Fibroblast of skin of back (primary cell): ENCODE measurements around the gene ITGA3.
A peak's percentile ranks its signal among the peaks of the same experiment; 100 is the strongest.

Source experiments
- DNase-seq: peaks from one replicate; pipeline ENCODE4 v3.0.0-alpha.2; 2013

Gene ITGA3

DNA sequence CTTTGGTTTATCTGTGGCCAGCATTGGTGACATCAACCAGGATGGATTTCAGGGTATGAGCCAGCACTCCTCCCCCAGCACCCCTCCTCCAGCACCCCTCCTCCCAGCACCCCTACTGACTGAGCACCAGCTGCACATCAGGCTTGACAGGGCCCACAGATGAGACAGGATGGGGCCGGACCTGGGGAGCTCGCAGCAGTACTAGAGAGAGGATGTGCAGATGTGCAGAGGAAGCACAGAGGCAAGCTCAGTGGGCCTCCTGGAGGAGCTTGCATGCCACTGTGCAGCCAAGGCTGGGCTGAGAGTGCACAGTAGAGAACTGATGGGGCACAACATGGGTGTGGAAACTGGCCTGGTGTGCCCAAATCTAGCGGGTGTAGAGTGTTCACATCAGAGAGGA lies 16.2 kb downstream of the ITGA3 start:
- no peak for DNase-seq

GRCh38 chr17:50072925-50073324 lies 17.0 kb downstream of the ITGA3 start:
- no peak for DNase-seq

- DNase-seq, result no peak
Measured at GRCh38 chr17:50074227-50074626, 18.3 kb downstream of the ITGA3 start.

- no peak for DNase-seq
Measured at GRCh38 chr17:50075446-50076032, 19.6 kb downstream of the ITGA3 start.

DNA sequence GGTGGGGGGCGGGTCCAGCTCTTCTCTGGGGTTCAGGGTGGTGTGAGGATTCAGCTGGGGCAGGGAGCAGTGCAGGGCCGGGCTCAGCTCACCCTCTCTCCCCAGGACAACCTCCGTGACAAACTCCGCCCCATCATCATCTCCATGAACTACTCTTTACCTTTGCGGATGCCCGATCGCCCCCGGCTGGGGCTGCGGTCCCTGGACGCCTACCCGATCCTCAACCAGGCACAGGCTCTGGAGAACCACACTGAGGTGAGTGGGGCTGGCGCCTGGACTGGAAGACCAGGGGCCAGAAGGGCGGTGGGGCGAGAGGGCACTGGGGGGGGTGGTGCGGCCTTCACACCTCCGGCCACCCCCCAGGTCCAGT lies 20.3 kb downstream of the ITGA3 start:
- no peak for DNase-seq

- DNase-seq, result no peak
Measured at GRCh38 chr17:50076591-50077235, 20.8 kb downstream of the ITGA3 start.

DNA sequence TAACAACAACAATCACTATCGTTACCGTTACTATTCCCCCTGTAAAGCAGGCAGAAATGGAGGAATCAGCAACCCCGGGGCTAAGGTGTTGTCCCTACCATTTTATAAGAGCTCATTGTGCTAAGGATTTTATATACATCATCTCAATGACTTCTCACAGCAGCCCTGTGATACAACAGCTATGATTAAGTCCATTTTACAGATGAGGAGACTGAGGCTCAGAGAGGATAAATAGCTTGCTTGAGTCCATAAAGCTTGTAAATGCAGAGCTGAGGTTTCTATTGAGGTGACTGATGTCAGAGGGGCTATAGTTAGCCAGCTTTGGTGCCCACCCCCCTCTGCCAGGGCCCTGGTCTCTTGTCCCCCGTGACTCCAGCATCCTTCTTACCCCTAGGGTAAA lies 22.5 kb downstream of the ITGA3 start:
- no peak for DNase-seq

- peak; percentile 46 for DNase-seq
Measured at GRCh38 chr17:50079334-50080095, 23.6 kb downstream of the ITGA3 start.

DNA sequence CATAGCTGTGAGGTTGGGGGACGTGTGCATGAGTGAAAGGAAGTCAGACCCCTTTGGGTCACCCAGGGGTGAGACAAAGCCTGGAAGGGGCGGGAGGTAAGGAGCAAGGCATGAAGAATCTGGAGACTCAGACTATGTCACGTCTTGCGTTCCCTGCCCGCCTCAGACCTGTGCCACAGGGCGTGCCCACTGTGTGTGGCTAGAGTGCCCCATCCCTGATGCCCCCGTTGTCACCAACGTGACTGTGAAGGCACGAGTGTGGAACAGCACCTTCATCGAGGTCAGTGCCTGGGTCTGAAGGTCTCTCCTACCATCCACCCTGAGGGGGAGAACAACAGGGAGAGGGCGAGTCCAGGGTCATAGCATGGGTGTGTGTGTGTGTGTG lies 24.2 kb downstream of the ITGA3 start:
- DNase-seq, result no peak

DNA sequence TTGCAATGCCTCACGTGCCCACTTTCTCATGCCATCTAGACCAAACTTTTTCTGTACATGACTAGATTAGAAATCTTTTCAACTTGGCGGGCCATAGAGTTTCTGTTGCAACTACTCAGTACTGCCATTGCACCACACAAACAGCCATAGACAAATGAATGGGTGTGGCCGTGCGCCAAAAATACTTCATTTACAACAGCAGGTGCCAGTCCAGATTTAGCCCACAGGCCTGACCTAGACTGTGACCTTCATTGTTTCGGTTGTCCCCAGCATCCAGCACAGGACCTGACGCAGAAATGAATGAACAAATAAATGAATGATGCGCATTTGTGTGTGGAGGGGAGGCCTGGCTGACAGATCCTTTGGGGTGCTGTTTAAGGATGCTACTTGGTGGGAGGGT lies 24.9 kb downstream of the ITGA3 start:
- no peak for DNase-seq

GRCh38 chr17:50081757-50082156 lies 25.8 kb downstream of the ITGA3 start:
- no peak for DNase-seq

- peak; percentile 71 for DNase-seq
Measured at GRCh38 chr17:50087246-50087911, 31.5 kb downstream of the ITGA3 start.

- no peak for DNase-seq
Measured at GRCh38 chr17:50087912-50088405, 32.0 kb downstream of the ITGA3 start.

DNA sequence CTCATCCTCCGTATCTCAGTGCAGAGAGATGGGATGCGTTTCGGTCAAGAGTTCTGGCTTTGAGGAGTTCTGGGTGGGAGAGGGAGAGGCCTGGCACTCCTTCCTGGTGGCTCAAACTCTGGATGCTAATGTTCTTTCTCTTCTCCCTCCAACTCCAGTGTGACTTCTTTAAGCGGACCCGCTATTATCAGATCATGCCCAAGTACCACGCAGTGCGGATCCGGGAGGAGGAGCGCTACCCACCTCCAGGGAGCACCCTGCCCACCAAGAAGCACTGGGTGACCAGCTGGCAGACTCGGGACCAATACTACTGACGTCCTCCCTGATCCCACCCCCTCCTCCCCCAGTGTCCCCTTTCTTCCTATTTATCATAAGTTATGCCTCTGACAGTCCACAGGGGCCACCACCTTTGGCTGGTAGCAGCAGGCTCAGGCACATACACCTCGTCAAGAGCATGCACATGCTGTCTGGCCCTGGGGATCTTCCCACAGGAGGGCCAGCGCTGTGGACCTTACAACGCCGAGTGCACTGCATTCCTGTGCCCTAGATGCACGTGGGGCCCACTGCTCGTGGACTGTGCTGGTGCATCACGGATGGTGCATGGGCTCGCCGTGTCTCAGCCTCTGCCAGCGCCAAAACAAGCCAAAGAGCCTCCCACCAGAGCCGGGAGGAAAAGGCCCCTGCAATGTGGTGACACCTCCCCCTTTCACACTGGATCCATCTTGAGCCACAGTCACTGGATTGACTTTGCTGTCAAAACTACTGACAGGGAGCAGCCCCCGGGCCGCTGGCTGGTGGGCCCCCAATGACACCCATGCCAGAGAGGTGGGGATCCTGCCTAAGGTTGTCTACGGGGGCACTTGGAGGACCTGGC lies 33.3 kb downstream of the ITGA3 start:
- no peak for DNase-seq

GRCh38 chr17:50090071-50090470 lies 34.2 kb downstream of the ITGA3 start:
- DNase-seq, result no peak

- no peak for DNase-seq
Measured at GRCh38 chr17:50090971-50091917, 35.3 kb downstream of the ITGA3 start.

DNA sequence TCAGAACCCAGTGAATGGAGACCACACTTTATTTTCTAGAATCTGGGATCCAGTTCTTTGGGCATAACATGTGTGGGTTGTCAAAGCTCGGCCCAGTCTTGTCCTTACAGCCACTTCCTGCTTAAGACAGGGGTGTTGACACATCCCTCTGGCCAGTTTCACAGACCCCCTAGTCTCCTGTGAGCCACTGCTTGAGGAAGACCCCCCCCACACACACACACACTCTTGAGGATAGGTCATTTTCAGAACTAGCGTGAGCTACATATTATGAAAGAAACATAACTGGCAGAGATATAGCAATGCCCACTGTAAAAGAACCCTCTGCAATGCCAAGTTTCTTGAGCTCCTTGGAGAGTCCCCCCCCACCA lies 36.0 kb downstream of the ITGA3 start:
- no peak for DNase-seq

DNA sequence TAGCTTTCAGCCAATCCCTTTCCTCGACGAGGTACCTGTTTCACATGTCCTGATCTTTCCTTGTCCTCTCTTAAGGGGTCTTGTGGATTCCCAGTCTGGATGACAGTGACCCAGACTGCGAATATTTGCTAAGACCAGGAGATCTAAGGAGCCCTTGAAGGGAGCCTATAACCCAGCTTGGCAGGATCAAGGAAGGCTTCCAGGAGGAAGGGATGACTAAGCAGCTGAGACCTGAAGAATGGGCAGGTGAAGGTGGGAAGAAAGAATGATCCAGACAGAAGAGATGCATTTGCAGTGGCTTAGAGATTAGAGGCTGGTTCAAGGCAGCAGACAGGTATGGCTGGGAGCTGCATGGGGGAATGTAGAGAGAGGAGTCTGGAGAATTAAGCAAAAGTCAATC lies 37.3 kb downstream of the ITGA3 start:
- DNase-seq, result no peak

DNA sequence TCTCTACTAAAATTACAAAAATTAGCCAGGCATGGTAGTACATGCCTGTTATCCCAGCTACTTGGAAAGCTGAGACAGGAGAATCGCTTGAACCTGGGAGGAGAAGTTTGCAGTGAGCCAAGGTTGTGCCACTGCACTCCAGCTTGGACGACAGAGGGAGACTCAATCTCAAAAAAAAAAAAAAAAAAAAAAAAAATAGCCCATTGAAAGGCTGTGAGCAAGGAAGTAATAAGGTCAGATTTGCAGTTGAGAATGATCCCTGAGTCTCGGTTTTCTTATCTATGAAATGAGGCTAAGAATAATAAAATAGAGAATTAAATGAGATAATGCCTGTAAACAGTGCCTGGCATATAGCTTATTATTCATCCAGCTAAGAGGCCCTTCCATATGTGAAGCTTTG lies 37.9 kb downstream of the ITGA3 start:
- no peak for DNase-seq

- peak; percentile 82 for DNase-seq
Measured at GRCh38 chr17:50094243-50094752, 38.4 kb downstream of the ITGA3 start.
